ENCODE data around the gene LYRM2.

DNA sequence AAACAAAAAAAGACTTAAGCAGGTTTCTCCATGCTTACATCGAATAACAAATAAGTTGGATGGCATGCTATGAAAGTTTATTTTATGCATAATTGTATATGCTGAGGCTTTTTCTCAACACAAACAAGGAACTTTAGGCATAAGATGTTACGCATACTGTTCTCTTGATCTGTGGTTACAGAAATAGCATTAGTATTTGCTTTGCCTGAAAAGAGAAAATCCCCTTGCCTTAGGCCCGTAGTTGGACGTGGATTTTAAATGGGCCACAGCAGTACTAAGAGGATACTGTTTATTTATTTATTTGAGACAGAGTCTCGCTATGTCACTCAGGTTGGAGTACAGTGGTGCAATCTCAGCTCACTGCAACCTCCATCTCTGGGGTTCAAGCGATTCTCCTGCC lies 19.0 kb downstream of the LYRM2 start:
- no peak for TF ChIP-seq ATF3 (IDR thresholded peaks at IDR 0.05)
- no peak for TF ChIP-seq ZNF274 (IDR thresholded peaks at IDR 0.05; ENCODE audit: low read depth, low read length)
- no peak for TF ChIP-seq POLR2AphosphoS5 (IDR thresholded peaks at IDR 0.05; ENCODE audit: low read depth, low read length)
- no peak for TF ChIP-seq TCF7L2 (IDR thresholded peaks at IDR 0.05; ENCODE audit: borderline replicate concordance, extremely low read depth, insufficient read depth, insufficient read length)
- TF ChIP-seq CTCF (IDR thresholded peaks at IDR 0.05 in 2 of 3, conservative IDR thresholded peaks at IDR 0.05 in 1 of 3; ENCODE audit: borderline replicate concordance in 1 of 3, insufficient read depth in 1 of 3, low read depth in 2 of 3, low read length in 2 of 3), result no peak
- no peak for TF ChIP-seq EGR1 (IDR thresholded peaks at IDR 0.05; ENCODE audit: low read depth)
- TF ChIP-seq YY1 (IDR thresholded peaks at IDR 0.05; ENCODE audit: extremely low read depth, insufficient replicate concordance, low read depth, low read length), result no peak

All from HCT116 (cell line).